T-helper 17 cell (primary cell): ENCODE results near the gene DNAH10. TPM values are rescaled to one million over a fixed set of nuclear protein-coding genes. Genes with fewer than 3 reads are reported as not detected.
A peak's percentile ranks its signal among the peaks of the same experiment; 100 is the strongest.

Experiments
- ATAC-seq: fragments of 150-1000 bp; cut with Tn5 transposase; 2 replicates; pipeline ENCODE4 v1.10.0; 2021; ENCODE audit warnings: mild to moderate bottlenecking, moderate library complexity
- DNase-seq, 3 donors: peaks; one replicate each; pipeline versions ENCODE4 v3.0.0 to v3.0.0-alpha.2; 2020 to 2021
- H3K9me3 ChIP-seq: one replicate; pipeline ENCODE4 v1.7.0; 2013; ENCODE audit warnings: low read length, mild to moderate bottlenecking; ENCODE audit not compliant: control insufficient read depth, poor library complexity, severe bottlenecking
- H3K27ac Mint-ChIP-seq: one replicate; pipeline ENCODE4 v1.8.0; 2022; ENCODE audit warnings: mild to moderate bottlenecking, moderate library complexity, mixed read lengths
- H3K27me3 Mint-ChIP-seq: one replicate; pipeline ENCODE4 v1.8.0; 2022; ENCODE audit warnings: mixed read lengths
- H3K36me3 Mint-ChIP-seq: one replicate; pipeline ENCODE4 v1.8.0; 2022; ENCODE audit warnings: low read depth, mixed read lengths
- H3K4me1 Mint-ChIP-seq: one replicate; pipeline ENCODE4 v1.8.0; 2022; ENCODE audit warnings: mild to moderate bottlenecking, mixed read lengths
- H3K4me3 Mint-ChIP-seq: one replicate; pipeline ENCODE4 v1.8.0; 2022; ENCODE audit warnings: mild to moderate bottlenecking, moderate library complexity, mixed read lengths
- total RNA-seq, 4 donors: library from RNA in 2 of 4; stranded (reverse) in 2 of 4; gene quantifications; one replicate each; pipeline ENCODE4 v1.2.3 and lab custom pipeline; 2022 to 2026

The DNAH10 gene
- total RNA-seq, 2 donors from 2014 or later = 0.08 to 0.25 TPM

GRCh38 chr12:123843912-123844748 is 82.0 kb downstream of the DNAH10 start:
- Mint-ChIP-seq H3K4me1 (peaks cover 3% of the 10 kb centered on the region), H3K36me3 (no peaks in the 10 kb centered on the region), H3K27me3 (peaks cover 22% of the 10 kb centered on the region), H3K4me3 (no peak overlapping the region), H3K27ac (no peak overlapping the region)
- H3K9me3 ChIP-seq = no peaks in the 10 kb centered on the region
- DNase-seq (no peak), ATAC-seq (no peak)

- Mint-ChIP-seq H3K36me3 (no peaks in the 10 kb centered on the region), H3K4me1 (peaks cover 3% of the 10 kb centered on the region), H3K4me3 (no peak overlapping the region), H3K27ac (no peak overlapping the region), H3K27me3 (peaks cover 26% of the 10 kb centered on the region)
- no peaks in the 10 kb centered on the region for H3K9me3 ChIP-seq
- no peak for ATAC-seq
- DNase-seq = no peak
These were observed 83.8 kb downstream of the DNAH10 start for GRCh38 chr12:123845881-123846280.

- Mint-ChIP-seq H3K27ac (no peak overlapping the region), H3K4me1 (peaks cover under 1% of the 10 kb centered on the region), H3K27me3 (peaks cover 26% of the 10 kb centered on the region), H3K36me3 (no peaks in the 10 kb centered on the region), H3K4me3 (no peak overlapping the region)
- DNase-seq = no peak
- ATAC-seq = no peak
- no peaks in the 10 kb centered on the region for H3K9me3 ChIP-seq
These were observed 84.2 kb downstream of the DNAH10 start for GRCh38 chr12:123846340-123846739.

GRCh38 chr12:123847019-123847418 is 84.9 kb downstream of the DNAH10 start:
- no peak for DNase-seq
- Mint-ChIP-seq H3K36me3 (no peaks in the 10 kb centered on the region), H3K4me1 (no peaks in the 10 kb centered on the region), H3K27ac (no peak overlapping the region), H3K4me3 (no peak overlapping the region), H3K27me3 (peaks cover 26% of the 10 kb centered on the region)
- H3K9me3 ChIP-seq = no peaks in the 10 kb centered on the region
- ATAC-seq = no peak

- no peak overlapping the region for H3K27ac Mint-ChIP-seq
These were observed 85.8 kb downstream of the DNAH10 start for GRCh38 chr12:123847876-123848275.

GRCh38 chr12:123849517-123849916 is 87.4 kb downstream of the DNAH10 start:
- Mint-ChIP-seq H3K4me3 (no peak overlapping the region), H3K27ac (no peak overlapping the region), H3K36me3 (no peaks in the 10 kb centered on the region), H3K27me3 (peaks cover 33% of the 10 kb centered on the region), H3K4me1 (no peaks in the 10 kb centered on the region)
- no peaks in the 10 kb centered on the region for H3K9me3 ChIP-seq
- ATAC-seq (no peak), DNase-seq (no peak)

More at GRCh38 chr12:123847876-123848275, 85.8 kb downstream of the DNAH10 start:
- no peaks in the 10 kb centered on the region for H3K4me1 Mint-ChIP-seq
- H3K9me3 ChIP-seq = no peaks in the 10 kb centered on the region
- ATAC-seq (no peak), DNase-seq (no peak)
- H3K4me3 Mint-ChIP-seq = no peak overlapping the region
- H3K27me3 Mint-ChIP-seq = peaks cover 33% of the 10 kb centered on the region
- H3K36me3 Mint-ChIP-seq = no peaks in the 10 kb centered on the region

GRCh38 chr12:123850246-123851134 is 88.4 kb downstream of the DNAH10 start:
- Mint-ChIP-seq H3K4me1 (no peaks in the 10 kb centered on the region), H3K4me3 (no peak overlapping the region), H3K27ac (no peak overlapping the region), H3K36me3 (no peaks in the 10 kb centered on the region), H3K27me3 (peaks cover 33% of the 10 kb centered on the region)
- ATAC-seq = no peak
- DNase-seq = no peak
- H3K9me3 ChIP-seq = no peaks in the 10 kb centered on the region

- Mint-ChIP-seq H3K4me3 (no peak overlapping the region), H3K36me3 (no peaks in the 10 kb centered on the region), H3K4me1 (no peaks in the 10 kb centered on the region), H3K27me3 (peaks cover 45% of the 10 kb centered on the region), H3K27ac (no peak overlapping the region)
- H3K9me3 ChIP-seq = no peaks in the 10 kb centered on the region
- DNase-seq (no peak), ATAC-seq (no peak)
These were observed 91.4 kb downstream of the DNAH10 start for GRCh38 chr12:123853396-123854070.

- Mint-ChIP-seq H3K36me3 (no peaks in the 10 kb centered on the region), H3K27ac (no peak overlapping the region), H3K4me3 (no peak overlapping the region), H3K4me1 (no peaks in the 10 kb centered on the region), H3K27me3 (peaks cover 46% of the 10 kb centered on the region)
- ATAC-seq = no peak
- no peaks in the 10 kb centered on the region for H3K9me3 ChIP-seq
- no peak for DNase-seq
These were observed 92.1 kb downstream of the DNAH10 start for GRCh38 chr12:123854232-123854631.

- Mint-ChIP-seq H3K27ac (no peak overlapping the region), H3K27me3 (peaks cover 41% of the 10 kb centered on the region), H3K36me3 (no peaks in the 10 kb centered on the region), H3K4me3 (no peak overlapping the region), H3K4me1 (no peaks in the 10 kb centered on the region)
- no peak for DNase-seq
- no peak for ATAC-seq
- no peaks in the 10 kb centered on the region for H3K9me3 ChIP-seq
These were observed 92.8 kb downstream of the DNAH10 start for GRCh38 chr12:123854918-123855317.

GRCh38 chr12:123856681-123857080 is 94.6 kb downstream of the DNAH10 start:
- peaks cover 34% of the 10 kb centered on the region for H3K27me3 Mint-ChIP-seq
- no peaks in the 10 kb centered on the region for H3K9me3 ChIP-seq
- no peak overlapping the region for H3K4me3 Mint-ChIP-seq
- no peaks in the 10 kb centered on the region for H3K36me3 Mint-ChIP-seq
- DNase-seq (no peak), ATAC-seq (no peak)
- H3K27ac Mint-ChIP-seq = no peak overlapping the region
- H3K4me1 Mint-ChIP-seq = no peaks in the 10 kb centered on the region

- no peaks in the 10 kb centered on the region for H3K36me3 Mint-ChIP-seq
- no peaks in the 10 kb centered on the region for H3K4me1 Mint-ChIP-seq
- ATAC-seq = no peak
- H3K27me3 Mint-ChIP-seq = peaks cover 28% of the 10 kb centered on the region
- no peaks in the 10 kb centered on the region for H3K9me3 ChIP-seq
- H3K4me3 Mint-ChIP-seq = no peak overlapping the region
- H3K27ac Mint-ChIP-seq = peak overlapping the region; percentile 6
- DNase-seq = no peak
These were observed 96.1 kb downstream of the DNAH10 start for GRCh38 chr12:123858176-123858575.

GRCh38 chr12:123859035-123859434 is 96.9 kb downstream of the DNAH10 start:
- H3K27me3 Mint-ChIP-seq = peaks cover 28% of the 10 kb centered on the region
- H3K27ac Mint-ChIP-seq = no peak overlapping the region
- DNase-seq = no peak
- no peaks in the 10 kb centered on the region for H3K4me1 Mint-ChIP-seq
- H3K9me3 ChIP-seq = no peaks in the 10 kb centered on the region
- no peak for ATAC-seq
- no peak overlapping the region for H3K4me3 Mint-ChIP-seq
- H3K36me3 Mint-ChIP-seq = no peaks in the 10 kb centered on the region
